H9 (cell line): ENCODE data around the gene CERS2. TPM values are rescaled to one million over a fixed set of nuclear protein-coding genes. Genes with fewer than 3 reads are reported as not detected.

Experiments used
- DNase-seq: peaks from one replicate; pipeline ENCODE4 v3.0.0-alpha.2; 2017
- H2AFZ ChIP-seq: one replicate; pipeline ENCODE4 v1.6.1; 2013; ENCODE audit warnings: mild to moderate bottlenecking, low read length, control low read depth, moderate library complexity
- H2AK5ac ChIP-seq: 2 replicates; pipeline ENCODE4 v1.6.1; 2013; ENCODE audit warnings: low read length, control low read depth, mixed read lengths; ENCODE audit not compliant: insufficient read length
- H2BK120ac ChIP-seq: one replicate; pipeline ENCODE4 v1.6.1; 2013; ENCODE audit warnings: low read depth, mild to moderate bottlenecking, low read length, control low read depth, inconsistent platforms; ENCODE audit not compliant: poor library complexity, severe bottlenecking
- H2BK12ac ChIP-seq: 2 replicates; pipeline ENCODE4 v1.6.1; 2013; ENCODE audit warnings: low read length, control low read depth, mixed read lengths, low read depth; ENCODE audit not compliant: insufficient read length
- H2BK15ac ChIP-seq: 2 replicates; pipeline ENCODE4 v1.6.1; 2013; ENCODE audit warnings: low read depth, low read length, control low read depth
- H2BK20ac ChIP-seq: one replicate; pipeline ENCODE4 v1.6.1; 2013; ENCODE audit warnings: low read depth, mild to moderate bottlenecking, low read length, control low read depth, inconsistent platforms; ENCODE audit not compliant: poor library complexity, severe bottlenecking
- H2BK5ac ChIP-seq: 2 replicates; pipeline ENCODE4 v1.6.1; 2013; ENCODE audit warnings: low read length, control low read depth, mixed read lengths; ENCODE audit not compliant: insufficient read length
- H3K14ac ChIP-seq: 2 replicates; pipeline ENCODE4 v1.6.1; 2013; ENCODE audit warnings: low read length, control low read depth; ENCODE audit not compliant: insufficient read depth
- H3K18ac ChIP-seq: 2 replicates; pipeline ENCODE4 v1.6.1; 2013; ENCODE audit warnings: low read depth, mild to moderate bottlenecking, mixed read lengths, low read length, control low read depth; ENCODE audit not compliant: insufficient read length
- H3K23ac ChIP-seq: 2 replicates; pipeline ENCODE4 v1.6.1; 2013; ENCODE audit warnings: low read length, control low read depth, mixed read lengths, low read depth; ENCODE audit not compliant: insufficient read length
- H3K23me2 ChIP-seq: 2 replicates; pipeline ENCODE4 v1.6.1; 2013; ENCODE audit warnings: low read depth, mild to moderate bottlenecking, mixed read lengths, low read length, control low read depth; ENCODE audit not compliant: insufficient read length, poor library complexity, severe bottlenecking
- H3K27ac ChIP-seq: 2 replicates; pipeline ENCODE4 v1.5.1; 2013; ENCODE audit warnings: low read length, control low read depth, mixed read lengths, low read depth; ENCODE audit not compliant: insufficient read length
- H3K27me3 ChIP-seq: 2 replicates; pipeline ENCODE4 v1.6.1; 2013; ENCODE audit warnings: low read length, control low read depth, inconsistent platforms; ENCODE audit not compliant: insufficient read depth
- H3K4ac ChIP-seq: 2 replicates; pipeline ENCODE4 v1.6.1; 2013; ENCODE audit warnings: low read depth, mild to moderate bottlenecking, control low read depth, inconsistent platforms, low read length, moderate library complexity
- H3K4me1 ChIP-seq: 2 replicates; pipeline ENCODE4 v1.6.1; 2013; ENCODE audit warnings: low read length, control low read depth, inconsistent platforms; ENCODE audit not compliant: insufficient read depth
- H3K4me2 ChIP-seq: 2 replicates; pipeline ENCODE4 v1.6.1; 2013; ENCODE audit warnings: low read length, control low read depth, mixed read lengths; ENCODE audit not compliant: insufficient read length, insufficient read depth
- H3K56ac ChIP-seq: 2 replicates; pipeline ENCODE4 v1.6.1; 2013; ENCODE audit warnings: low read depth, mild to moderate bottlenecking, mixed read lengths, low read length, control low read depth; ENCODE audit not compliant: insufficient read length
- H3K79me1 ChIP-seq: 2 replicates; pipeline ENCODE4 v1.6.1; 2013; ENCODE audit warnings: low read depth, mild to moderate bottlenecking, moderate library complexity, low read length, control low read depth, inconsistent platforms; ENCODE audit not compliant: insufficient read depth, poor library complexity, severe bottlenecking
- H3K79me2 ChIP-seq: 2 replicates; pipeline ENCODE4 v1.6.1; 2013; ENCODE audit warnings: low read length, control low read depth, inconsistent platforms; ENCODE audit not compliant: insufficient read depth
- H3K9ac ChIP-seq: 2 replicates; pipeline ENCODE4 v1.6.1; 2013; ENCODE audit warnings: low read length, control low read depth, mixed read lengths; ENCODE audit not compliant: insufficient read length; ENCODE audit errors: extremely low read depth
- H3K9me3 ChIP-seq: one replicate; pipeline ENCODE4 v1.6.1; 2013; ENCODE audit warnings: low read depth, low read length, inconsistent platforms; ENCODE audit not compliant: control insufficient read depth
- H3T11ph ChIP-seq: one replicate; pipeline ENCODE4 v1.6.1; 2013; ENCODE audit warnings: mild to moderate bottlenecking, low read length, control low read depth, inconsistent platforms
- H4K20me1 ChIP-seq: one replicate; pipeline ENCODE4 v1.6.1; 2013; ENCODE audit not compliant: control insufficient read depth, insufficient read length, insufficient read depth
- H4K5ac ChIP-seq: 2 replicates; pipeline ENCODE4 v1.6.1; 2013; ENCODE audit warnings: low read depth, mild to moderate bottlenecking, mixed read lengths, low read length, control low read depth; ENCODE audit not compliant: insufficient read length
- H4K8ac ChIP-seq: replicated peaks from 2 replicates; pipeline ENCODE4 v1.6.1; 2013; ENCODE audit warnings: low read length, control low read depth, mixed read lengths, low read depth; ENCODE audit not compliant: insufficient read length
- H4K91ac ChIP-seq: 2 replicates; pipeline ENCODE4 v1.6.1; 2013; ENCODE audit warnings: low read depth, mild to moderate bottlenecking, moderate library complexity, mixed read lengths, low read length, control low read depth; ENCODE audit not compliant: insufficient read length
- H3K27ac Mint-ChIP-seq, 3 experiments: 2 replicates in 2 of 3; 3 replicates in 1 of 3; pipeline ENCODE4 v1.8.0; 2020 to 2021; ENCODE audit warnings: mixed read lengths in 3 of 3, mild to moderate bottlenecking in 1 of 3, moderate library complexity in 1 of 3
- H3K27me3 Mint-ChIP-seq: 2 replicates; pipeline ENCODE4 v1.8.0; 2021; ENCODE audit warnings: low read depth, mild to moderate bottlenecking, moderate library complexity, mixed read lengths
- H3K36me3 Mint-ChIP-seq, 3 experiments: 2 replicates in 2 of 3; 3 replicates in 1 of 3; pipeline ENCODE4 v1.8.0; 2020 to 2021; ENCODE audit warnings: low read depth in 3 of 3, mixed read lengths in 3 of 3; ENCODE audit not compliant: insufficient read depth in 1 of 3
- H3K4me1 Mint-ChIP-seq, 2 experiments: 2 replicates each; pipeline ENCODE4 v1.8.0; 2020; ENCODE audit warnings: mixed read lengths in 2 of 2
- H3K4me3 Mint-ChIP-seq, 2 experiments: 2 replicates in 1 of 2; 3 replicates in 1 of 2; pipeline ENCODE4 v1.8.0; 2020 to 2021; ENCODE audit warnings: mild to moderate bottlenecking in 2 of 2, mixed read lengths in 2 of 2, moderate library complexity in 1 of 2
- H3K9me3 Mint-ChIP-seq, 2 experiments: 2 replicates in 1 of 2; 3 replicates in 1 of 2; pipeline ENCODE4 v1.8.0; 2020; ENCODE audit warnings: mild to moderate bottlenecking in 2 of 2, mixed read lengths in 2 of 2, moderate library complexity in 1 of 2
- CTCF ChIP-seq: fragments of 200-600 bp; sonication (generic); conservative IDR thresholded peaks from 3 replicates; pipeline ENCODE4 v1.8.0; 2021; ENCODE audit warnings: antibody characterized with exemption, mild to moderate bottlenecking
- total RNA-seq: library from RNA; stranded (reverse); gene quantifications from 2 replicates; pipeline ENCODE4 v1.2.1, GENCODE V29; 2021

The CERS2 gene
- total RNA-seq, 1 experiment from 2014 or later = 201 TPM

GRCh38 chr1:150955280-150955679 lies 19.4 kb downstream of the CERS2 start:
- H3K27me3 ChIP-seq = no peaks in the 10 kb centered on the region
- H3K14ac ChIP-seq = no peak overlapping the region

More at GRCh38 chr1:150955280-150955679, 19.4 kb downstream of the CERS2 start:
- Histone ChIP-seq H3K4ac (no peak overlapping the region), H3K79me2 (no peaks in the 10 kb centered on the region), H3K56ac (no peak overlapping the region), H3K9ac (no peak overlapping the region), H2BK120ac (no peak overlapping the region), H3K79me1 (no peaks in the 10 kb centered on the region), H2AFZ (no peak overlapping the region), H3K4me1 (no peaks in the 10 kb centered on the region), H3T11ph (no peak overlapping the region), H2BK5ac (no peak overlapping the region), H3K4me2 (no peak overlapping the region), H2BK20ac (no peak overlapping the region), H4K5ac (no peak overlapping the region), H3K18ac (no peak overlapping the region), H4K8ac (no peak overlapping the region), H3K27ac (no peak overlapping the region), H3K23me2 (no peaks in the 10 kb centered on the region), H4K91ac (no peak overlapping the region), H2BK15ac (no peak overlapping the region), H4K20me1 (no peaks in the 10 kb centered on the region), H2BK12ac (no peak overlapping the region), H3K23ac (no peak overlapping the region), H3K9me3 (no peaks in the 10 kb centered on the region), H2AK5ac (no peak overlapping the region)
- Mint-ChIP-seq H3K27ac (peak overlapping the region in 1 of 3 experiments; percentile 5; a peak in 2 of 7 replicates), H3K27me3 (no peaks in the 10 kb centered on the region), H3K4me1 (no peaks in the 10 kb centered on the region), H3K4me3 (no peak overlapping the region), H3K9me3 (no peaks in the 10 kb centered on the region), H3K36me3 (peaks cover 35 to 89% (median 78%) of the 10 kb centered on the region in 3 experiments)
- no peak for TF ChIP-seq CTCF
- DNase-seq = no peak
